Progenitor cell of endocrine pancreas (in vitro differentiated cells): ENCODE data around the gene ATF3. TPM values are rescaled to one million over a fixed set of nuclear protein-coding genes. Genes with fewer than 3 reads are reported as not detected.

ENCODE experiments used
- DNase-seq: peaks from one replicate; pipeline ENCODE4 v3.0.0; 2021; ENCODE audit warnings: low spot score; ENCODE audit not compliant: unreplicated experiment
- H3K27ac Mint-ChIP-seq: 2 replicates; pipeline ENCODE4 v1.8.0; 2021; ENCODE audit warnings: mild to moderate bottlenecking, moderate library complexity, mixed read lengths
- H3K27me3 Mint-ChIP-seq: 2 replicates; pipeline ENCODE4 v1.8.0; 2021; ENCODE audit warnings: mixed read lengths
- H3K36me3 Mint-ChIP-seq: 2 replicates; pipeline ENCODE4 v1.8.0; 2022; ENCODE audit warnings: mixed read lengths; ENCODE audit not compliant: insufficient read depth
- H3K4me1 Mint-ChIP-seq: 2 replicates; pipeline ENCODE4 v1.8.0; 2021; ENCODE audit warnings: low read depth, mixed read lengths
- H3K4me3 Mint-ChIP-seq: 2 replicates; pipeline ENCODE4 v1.8.0; 2021; ENCODE audit warnings: low read depth, mild to moderate bottlenecking, moderate library complexity, mixed read lengths
- H3K9me3 Mint-ChIP-seq: 2 replicates; pipeline ENCODE4 v1.8.0; 2021; ENCODE audit warnings: low read depth, mixed read lengths
- CTCF ChIP-seq: fragments of 200-600 bp; sonication (generic); IDR thresholded peaks from one replicate; pipeline ENCODE4 v1.5.0; 2021; ENCODE audit warnings: antibody characterized with exemption, mild to moderate bottlenecking; ENCODE audit not compliant: unreplicated experiment
- total RNA-seq: library from RNA; stranded (reverse); gene quantifications from 2 replicates; pipeline ENCODE4 v1.2.1, GENCODE V29; 2021

The ATF3 gene
- total RNA-seq, 1 donor from 2014 or later, result 14.6 TPM

- no peak for TF ChIP-seq CTCF
- Mint-ChIP-seq H3K4me3 (no peak overlapping the region), H3K27ac (no peak overlapping the region), H3K27me3 (peaks cover 38% of the 10 kb centered on the region), H3K4me1 (peaks cover 1% of the 10 kb centered on the region), H3K36me3 (no peaks in the 10 kb centered on the region), H3K9me3 (no peaks in the 10 kb centered on the region)
- no peak for DNase-seq
These were observed 21.3 kb upstream of the ATF3 start for GRCh38 chr1:212587016-212587887.

GRCh38 chr1:212587888-212588510, 20.6 kb upstream of the ATF3 start:
- no peak overlapping the region for H3K4me3 Mint-ChIP-seq
- peaks cover 38% of the 10 kb centered on the region for H3K27me3 Mint-ChIP-seq
- H3K27ac Mint-ChIP-seq, result no peak overlapping the region
- no peak for DNase-seq
- H3K36me3 Mint-ChIP-seq, result no peaks in the 10 kb centered on the region
- H3K9me3 Mint-ChIP-seq, result no peaks in the 10 kb centered on the region
- no peak for TF ChIP-seq CTCF
- H3K4me1 Mint-ChIP-seq, result no peaks in the 10 kb centered on the region

GRCh38 chr1:212589446-212589845, 19.1 kb upstream of the ATF3 start:
- TF ChIP-seq CTCF, result no peak
- DNase-seq, result no peak
- Mint-ChIP-seq H3K4me3 (no peak overlapping the region), H3K9me3 (no peaks in the 10 kb centered on the region), H3K4me1 (no peaks in the 10 kb centered on the region), H3K27ac (no peak overlapping the region), H3K36me3 (no peaks in the 10 kb centered on the region), H3K27me3 (peaks cover 30% of the 10 kb centered on the region)

- H3K27ac Mint-ChIP-seq, result no peak overlapping the region
- TF ChIP-seq CTCF, result no peak
- H3K9me3 Mint-ChIP-seq, result no peaks in the 10 kb centered on the region
- H3K36me3 Mint-ChIP-seq, result no peaks in the 10 kb centered on the region
- no peak for DNase-seq
- peaks cover 20% of the 10 kb centered on the region for H3K27me3 Mint-ChIP-seq
- H3K4me3 Mint-ChIP-seq, result no peak overlapping the region
- H3K4me1 Mint-ChIP-seq, result peaks cover 2% of the 10 kb centered on the region
These were observed 16.6 kb upstream of the ATF3 start for GRCh38 chr1:212591922-212592321.

GRCh38 chr1:212593821-212594251, 14.7 kb upstream of the ATF3 start:
- Mint-ChIP-seq H3K27me3 (peaks cover 11% of the 10 kb centered on the region), H3K9me3 (no peaks in the 10 kb centered on the region), H3K27ac (no peak overlapping the region), H3K36me3 (no peaks in the 10 kb centered on the region), H3K4me1 (peaks cover 2% of the 10 kb centered on the region), H3K4me3 (no peak overlapping the region)
- TF ChIP-seq CTCF, result no peak
- DNase-seq, result no peak
